Fibroblast of pulmonary artery (primary cell): ENCODE data around the gene KIF13A.
A peak's percentile ranks its signal among the peaks of the same experiment; 100 is the strongest.

Source experiments
- DNase-seq: peaks from one replicate; pipeline ENCODE4 v3.0.0-alpha.2; 2010; ENCODE audit warnings: low read depth
- H3K4me3 ChIP-seq: replicated peaks from 2 replicates; pipeline ENCODE4 v1.5.1; 2011; ENCODE audit warnings: low read depth, mild to moderate bottlenecking, control low read depth, low read length, moderate library complexity
- CTCF ChIP-seq: IDR thresholded peaks from 2 replicates; pipeline ENCODE4 v1.5.1; 2011; ENCODE audit warnings: mild to moderate bottlenecking, control low read depth, low read length, inconsistent platforms; ENCODE audit errors: missing control alignments

The KIF13A gene

GRCh38 chr6:17729223-17730077 lies 258.0 kb downstream of the KIF13A start:
- no peak for DNase-seq
- no peak for TF ChIP-seq CTCF
- no peak overlapping the region for H3K4me3 ChIP-seq

- TF ChIP-seq CTCF: no peak
- no peak for DNase-seq
- H3K4me3 ChIP-seq: no peak overlapping the region
Measured at GRCh38 chr6:17728551-17729222, 258.7 kb downstream of the KIF13A start.

DNA sequence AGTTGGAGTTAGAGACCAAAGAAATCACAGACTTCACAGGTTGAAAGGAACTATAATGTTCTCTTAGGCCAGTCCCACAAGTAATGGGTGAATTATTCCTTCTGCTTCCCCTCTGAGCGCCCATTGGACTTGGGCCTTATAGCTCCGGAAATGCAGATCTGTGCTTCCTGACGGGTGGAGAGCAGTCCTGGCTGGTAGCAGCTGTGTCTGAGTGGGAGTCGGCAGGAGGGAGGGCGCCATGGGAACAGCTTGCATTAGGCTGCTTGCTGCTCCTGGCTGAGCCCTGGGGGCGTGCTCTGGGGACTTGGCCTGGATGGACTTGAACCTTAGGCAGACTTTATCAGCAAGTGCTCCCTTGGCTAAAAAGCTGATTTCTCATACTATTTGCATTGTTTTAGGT lies 262.4 kb downstream of the KIF13A start:
- peak; percentile 88 for DNase-seq
- no peak for TF ChIP-seq CTCF
- H3K4me3 ChIP-seq: no peak overlapping the region

DNA sequence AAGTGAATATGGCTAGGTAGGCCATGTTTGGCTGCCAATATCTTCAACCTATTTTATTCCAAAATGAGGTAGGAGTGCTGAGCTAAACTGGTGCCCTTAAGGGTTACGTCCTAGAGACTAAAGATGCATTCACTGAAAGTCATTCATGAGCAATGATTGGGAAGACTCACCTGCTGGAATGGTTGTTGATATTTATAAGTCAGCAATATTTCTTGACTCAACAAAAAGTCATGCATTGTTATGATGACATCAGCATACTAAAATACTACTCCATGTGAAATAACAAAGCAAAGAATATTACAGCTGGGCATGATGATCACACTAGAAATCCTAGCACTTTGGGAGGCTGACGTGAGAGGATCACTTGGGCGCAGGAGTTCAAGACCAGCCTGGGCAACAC lies 263.1 kb downstream of the KIF13A start:
- DNase-seq: no peak
- TF ChIP-seq CTCF: no peak
- no peak overlapping the region for H3K4me3 ChIP-seq

- DNase-seq: no peak
- H3K4me3 ChIP-seq: no peak overlapping the region
- no peak for TF ChIP-seq CTCF
Measured at GRCh38 chr6:17721671-17722070, 265.8 kb downstream of the KIF13A start.

DNA sequence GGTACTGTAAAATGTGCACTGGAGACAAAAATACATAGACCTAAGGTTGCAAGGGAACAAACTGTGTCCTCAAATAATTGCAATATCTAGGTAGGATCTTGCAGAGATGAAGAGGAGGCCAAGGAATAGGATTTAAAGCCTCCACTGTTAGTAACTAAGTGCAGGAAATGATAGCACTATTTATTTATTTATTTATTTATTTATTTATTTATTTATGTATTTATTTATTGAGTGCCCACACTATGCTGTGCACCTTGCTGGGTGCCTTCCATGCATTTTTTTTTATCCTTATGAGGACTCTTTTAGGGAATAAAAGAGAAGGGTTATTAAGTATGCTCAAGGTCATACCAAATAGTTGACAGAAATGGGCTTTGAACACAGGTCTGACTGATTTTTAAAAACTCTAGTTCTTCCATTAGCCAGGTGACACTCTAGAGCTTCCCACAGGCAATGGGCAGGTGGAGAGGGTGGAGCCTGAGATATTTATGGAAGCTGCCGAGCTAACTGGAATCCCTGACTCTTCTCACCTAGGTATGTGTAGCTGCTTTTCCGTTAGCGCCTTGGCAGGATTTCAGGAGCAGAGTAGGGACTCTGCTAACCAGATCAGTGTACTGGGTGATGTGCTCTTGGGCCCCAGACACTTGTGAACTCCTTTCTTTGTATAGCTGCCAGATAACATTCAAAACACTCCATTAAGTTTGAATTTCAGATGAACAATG lies 268.0 kb downstream of the KIF13A start:
- no peak for TF ChIP-seq CTCF
- DNase-seq: no peak
- no peak overlapping the region for H3K4me3 ChIP-seq
